OCI-LY7 (cell line): ENCODE data around the gene POLR1B.
A peak's percentile ranks its signal among the peaks of the same experiment; 100 is the strongest.

Experiments
- CTCF ChIP-seq: fragments of 200-600 bp; sonication (generic); conservative IDR thresholded peaks from 2 replicates; pipeline ENCODE4 v1.5.1; 2014; ENCODE audit warnings: mild to moderate bottlenecking, antibody characterized with exemption, low read length, moderate library complexity, mixed read lengths
- EZH2phosphoT487 ChIP-seq: fragments of 200-600 bp; sonication (generic); IDR thresholded peaks from 2 replicates; pipeline ENCODE4 v1.6.1; 2018; ENCODE audit warnings: low read depth, borderline replicate concordance, mild to moderate bottlenecking, mixed run types, antibody characterized with exemption, low read length, moderate library complexity, mixed read lengths

- TF ChIP-seq CTCF (peak; percentile 43), EZH2phosphoT487 (no peak)
These were observed 858 bp downstream of the POLR1B start for GRCh38 chr2:112542984-112543661.
